22Rv1 (cell line): Measurements from ENCODE around the gene ZYX.

Experiments
- H3K27ac ChIP-seq: fragments of 450-650 bp; 2 replicates; pipeline ENCODE4 v1.5.1; 2017
- ZFX ChIP-seq: fragments of 450-650 bp; IDR thresholded peaks from 2 replicates; pipeline ENCODE4 v1.6.1; 2017; ENCODE audit warnings: antibody characterized with exemption, borderline replicate concordance
- TF ChIP-seq, protein P1 (sequence below): fragments of 450-650 bp; IDR thresholded peaks from 2 replicates; pipeline ENCODE4 v1.5.1; 2017; ENCODE audit warnings: mild to moderate bottlenecking

ZYX gene, protein sequence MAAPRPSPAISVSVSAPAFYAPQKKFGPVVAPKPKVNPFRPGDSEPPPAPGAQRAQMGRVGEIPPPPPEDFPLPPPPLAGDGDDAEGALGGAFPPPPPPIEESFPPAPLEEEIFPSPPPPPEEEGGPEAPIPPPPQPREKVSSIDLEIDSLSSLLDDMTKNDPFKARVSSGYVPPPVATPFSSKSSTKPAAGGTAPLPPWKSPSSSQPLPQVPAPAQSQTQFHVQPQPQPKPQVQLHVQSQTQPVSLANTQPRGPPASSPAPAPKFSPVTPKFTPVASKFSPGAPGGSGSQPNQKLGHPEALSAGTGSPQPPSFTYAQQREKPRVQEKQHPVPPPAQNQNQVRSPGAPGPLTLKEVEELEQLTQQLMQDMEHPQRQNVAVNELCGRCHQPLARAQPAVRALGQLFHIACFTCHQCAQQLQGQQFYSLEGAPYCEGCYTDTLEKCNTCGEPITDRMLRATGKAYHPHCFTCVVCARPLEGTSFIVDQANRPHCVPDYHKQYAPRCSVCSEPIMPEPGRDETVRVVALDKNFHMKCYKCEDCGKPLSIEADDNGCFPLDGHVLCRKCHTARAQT

DNA sequence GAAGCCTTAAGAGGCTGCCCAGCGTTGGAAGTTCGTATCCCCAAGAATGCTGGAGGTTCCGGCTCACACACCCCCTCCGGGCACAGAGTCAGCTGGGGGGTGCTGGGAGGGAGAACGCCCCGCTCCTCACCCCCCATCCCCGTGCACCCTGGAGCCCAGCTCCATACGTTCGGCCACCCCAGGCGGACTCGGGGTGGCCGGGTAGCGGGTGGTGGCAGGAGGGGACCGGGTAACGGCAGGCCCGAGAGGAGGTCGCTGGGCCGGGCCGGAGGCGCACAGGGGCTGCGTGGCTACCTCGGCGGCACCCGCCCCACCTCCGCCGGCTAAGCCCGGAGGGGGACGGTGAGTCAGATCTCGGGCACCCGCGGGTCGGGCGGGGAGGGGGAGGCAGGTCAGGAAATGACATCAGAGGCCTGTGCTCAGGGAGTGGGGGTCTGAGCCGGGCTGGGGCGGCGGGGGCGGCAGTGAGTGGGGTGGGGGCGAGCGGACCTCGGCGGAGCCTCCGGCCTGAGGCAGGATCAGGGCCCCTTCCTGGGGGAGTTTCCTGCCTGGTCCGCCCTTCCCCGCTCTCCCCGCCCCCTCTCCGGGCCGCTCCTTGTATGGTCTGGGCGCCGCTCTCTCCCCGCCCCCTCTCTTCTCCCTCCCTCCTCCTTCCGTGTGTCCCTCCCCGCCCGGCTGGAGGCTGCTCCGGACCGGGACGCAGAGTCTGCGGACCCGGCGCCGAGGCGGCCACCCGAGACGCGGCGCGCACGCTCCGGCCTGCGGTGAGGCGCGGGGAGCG, at the start of gene ZYX:
Gene ZYX (plus strand): TSS at position 700 of the 781 bp plus-strand sequence. CDS start 227 bp downstream, outside the sequence.
- no peak for TF ChIP-seq ZFX
- TF ChIP-seq, protein P1, sequence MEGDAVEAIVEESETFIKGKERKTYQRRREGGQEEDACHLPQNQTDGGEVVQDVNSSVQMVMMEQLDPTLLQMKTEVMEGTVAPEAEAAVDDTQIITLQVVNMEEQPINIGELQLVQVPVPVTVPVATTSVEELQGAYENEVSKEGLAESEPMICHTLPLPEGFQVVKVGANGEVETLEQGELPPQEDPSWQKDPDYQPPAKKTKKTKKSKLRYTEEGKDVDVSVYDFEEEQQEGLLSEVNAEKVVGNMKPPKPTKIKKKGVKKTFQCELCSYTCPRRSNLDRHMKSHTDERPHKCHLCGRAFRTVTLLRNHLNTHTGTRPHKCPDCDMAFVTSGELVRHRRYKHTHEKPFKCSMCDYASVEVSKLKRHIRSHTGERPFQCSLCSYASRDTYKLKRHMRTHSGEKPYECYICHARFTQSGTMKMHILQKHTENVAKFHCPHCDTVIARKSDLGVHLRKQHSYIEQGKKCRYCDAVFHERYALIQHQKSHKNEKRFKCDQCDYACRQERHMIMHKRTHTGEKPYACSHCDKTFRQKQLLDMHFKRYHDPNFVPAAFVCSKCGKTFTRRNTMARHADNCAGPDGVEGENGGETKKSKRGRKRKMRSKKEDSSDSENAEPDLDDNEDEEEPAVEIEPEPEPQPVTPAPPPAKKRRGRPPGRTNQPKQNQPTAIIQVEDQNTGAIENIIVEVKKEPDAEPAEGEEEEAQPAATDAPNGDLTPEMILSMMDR, result no peak
- H3K27ac ChIP-seq, result peak within 1 kb of the TSS; percentile 85

DNA sequence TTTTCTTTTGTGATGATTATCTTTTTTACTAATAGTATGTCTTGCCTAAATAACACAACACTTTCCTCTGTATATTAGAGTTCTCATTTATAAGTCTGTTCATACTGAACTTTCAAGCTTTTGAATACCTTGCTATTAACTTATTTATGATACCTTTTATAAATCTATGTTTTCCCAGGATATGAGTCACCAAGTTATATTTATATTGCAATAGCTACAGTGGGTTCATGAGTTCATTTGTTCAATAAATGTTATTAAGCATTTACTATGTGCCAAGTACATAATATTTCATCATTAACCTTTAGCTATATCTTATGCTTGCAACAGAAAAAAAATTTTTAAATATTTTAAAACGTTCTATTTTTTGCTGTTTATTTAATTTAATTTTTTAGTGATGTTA, 46.9 kb upstream of the ZYX start:
- TF ChIP-seq ZFX, result no peak
- TF ChIP-seq, protein P1, result no peak
- no peak overlapping the region for H3K27ac ChIP-seq

DNA sequence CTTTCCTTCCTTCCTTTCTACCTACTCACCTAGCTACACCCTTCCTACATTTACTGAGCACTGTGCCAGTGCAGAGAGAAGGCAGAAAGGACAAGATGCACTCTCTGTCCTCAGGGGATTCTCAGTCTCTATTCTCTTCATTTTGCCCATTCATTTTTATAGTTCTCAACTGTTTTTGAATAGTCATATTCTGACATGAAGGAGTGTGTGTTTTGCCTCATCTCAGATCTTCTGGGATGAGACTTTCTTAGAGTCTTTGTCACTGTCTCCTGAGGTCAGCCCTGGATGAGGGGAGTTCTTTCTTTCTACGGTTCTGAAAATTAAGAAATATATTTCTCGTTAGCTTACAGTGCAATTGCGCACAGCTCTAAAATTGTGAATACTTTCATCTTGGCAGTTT, 43.9 kb upstream of the ZYX start:
- no peak for TF ChIP-seq ZFX
- TF ChIP-seq, protein P1, result no peak
- H3K27ac ChIP-seq, result no peak overlapping the region

DNA sequence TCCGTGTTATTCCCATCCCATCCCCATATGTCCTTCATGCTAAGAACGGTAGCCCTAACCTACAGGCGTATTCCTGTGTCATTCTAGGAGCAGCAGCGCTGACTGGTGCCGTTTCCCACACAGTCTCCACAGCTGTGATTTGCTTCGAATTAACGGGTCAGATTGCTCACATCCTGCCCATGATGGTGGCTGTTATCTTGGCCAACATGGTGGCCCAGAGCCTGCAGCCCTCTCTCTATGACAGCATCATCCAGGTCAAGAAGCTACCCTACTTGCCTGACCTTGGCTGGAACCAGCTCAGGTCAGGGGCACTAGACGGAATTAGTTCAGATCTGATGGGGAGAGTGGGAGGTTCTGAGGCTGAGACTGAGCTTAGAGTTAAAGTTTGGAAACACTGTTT, 39.3 kb upstream of the ZYX start:
- H3K27ac ChIP-seq, result no peak overlapping the region
- no peak for TF ChIP-seq ZFX
- TF ChIP-seq, protein P1, result no peak

DNA sequence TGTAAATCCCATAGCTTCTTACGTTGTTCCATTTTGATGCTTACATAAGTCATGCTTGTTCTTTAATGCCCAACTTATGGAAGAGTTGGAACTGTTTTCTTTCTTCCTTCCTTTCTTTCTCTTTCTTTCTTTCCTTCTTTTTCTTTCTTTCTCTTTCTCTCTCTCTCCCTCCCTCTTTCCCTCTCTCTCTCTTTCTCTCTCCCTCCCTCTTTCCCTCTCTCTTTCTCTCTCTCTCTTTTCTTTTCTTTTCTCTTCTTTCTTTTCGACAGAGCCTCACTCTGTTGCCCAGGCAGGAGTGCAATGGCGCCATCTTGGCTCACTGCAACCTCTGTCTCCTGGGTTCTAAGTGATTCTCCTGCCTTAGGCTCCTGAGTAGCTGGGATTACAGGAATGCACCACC, 37.5 kb upstream of the ZYX start:
- no peak for TF ChIP-seq ZFX
- TF ChIP-seq, protein P1, result no peak
- H3K27ac ChIP-seq, result no peak overlapping the region

DNA sequence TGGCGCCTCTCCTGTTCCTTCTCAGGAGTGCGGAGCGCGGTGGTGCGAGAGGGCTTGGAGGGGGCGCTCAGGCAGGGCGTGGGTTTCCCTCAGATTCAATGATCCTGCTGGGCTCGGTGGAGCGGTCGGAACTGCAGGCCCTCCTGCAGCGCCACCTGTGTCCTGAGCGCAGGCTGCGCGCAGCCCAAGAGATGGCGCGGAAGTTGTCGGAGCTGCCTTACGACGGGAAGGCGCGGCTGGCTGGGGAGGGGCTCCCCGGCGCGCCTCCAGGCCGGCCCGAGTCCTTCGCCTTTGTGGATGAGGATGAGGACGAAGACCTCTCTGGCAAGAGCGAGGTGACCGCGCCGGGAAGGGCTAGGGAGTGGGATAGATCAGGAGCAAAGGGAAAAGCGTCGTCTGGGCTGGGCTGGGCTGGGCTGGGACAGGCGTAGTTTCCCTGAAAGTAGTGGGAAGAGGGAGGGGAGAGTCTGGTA, 35.7 kb upstream of the ZYX start:
- no peak overlapping the region for H3K27ac ChIP-seq
- TF ChIP-seq, protein P1, result no peak
- TF ChIP-seq ZFX, result no peak

DNA sequence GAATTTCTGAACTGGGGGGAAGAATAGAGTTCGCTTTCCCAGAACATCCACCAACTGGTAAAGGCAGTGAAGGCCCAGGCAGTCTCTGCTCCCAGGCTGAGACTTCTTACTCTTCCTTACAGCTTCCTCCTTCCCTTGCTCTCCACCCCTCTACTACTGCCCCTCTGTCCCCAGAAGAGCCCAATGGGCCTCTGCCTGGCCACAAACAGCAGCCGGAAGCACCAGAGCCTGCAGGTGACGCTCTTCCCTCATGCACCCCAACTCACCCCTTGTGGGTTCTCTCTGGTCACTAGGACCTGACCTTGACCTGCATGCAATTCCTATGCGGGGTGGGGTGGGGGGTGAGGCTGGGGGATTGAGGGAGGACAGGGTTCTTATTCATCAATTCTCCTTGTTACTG, 35.1 kb upstream of the ZYX start:
- H3K27ac ChIP-seq, result no peak overlapping the region
- no peak for TF ChIP-seq ZFX
- TF ChIP-seq, protein P1, result no peak
